Endothelial cell of umbilical vein (primary cell): Measurements from ENCODE around the gene GARIN5B. TPM values are rescaled to one million over a fixed set of nuclear protein-coding genes. Genes with fewer than 3 reads are reported as not detected.

Source experiments
- BruUV-seq: library from RNA; stranded (reverse); fragments of 400-500 nt; replicated peaks from 2 replicates; lab custom pipeline; 2021; lab: Mats Ljungman, UMichigan
- CTCF ChIA-PET: fragments of 300-600, 350-600 bp; sonication (Branson Sonifier 250); formaldehyde crosslinking; loops from one replicate; lab custom pipeline; 2021; ENCODE audit warnings: antibody characterized with exemption, inconsistent platforms; lab: Charles Lee
- POLR2A ChIA-PET: fragments of 300-600, 350-600 bp; sonication (Branson Sonifier 250); formaldehyde crosslinking; loops from one replicate; lab custom pipeline; 2021; ENCODE audit warnings: antibody characterized with exemption, inconsistent platforms; lab: Charles Lee
- DNase-seq: peaks from one replicate; pipeline ENCODE4 v3.0.0-alpha.2; 2011; ENCODE audit warnings: low read depth, low spot score
- FAIRE-seq: peaks from 2 replicates; lab custom pipeline; 2011; peaks lifted over from hg19 to GRCh38; lab: Jason Lieb, UNC
- H2AFZ ChIP-seq: 2 replicates; pipeline ENCODE4 v1.6.0; 2012; ENCODE audit warnings: low read depth, low read length, control low read depth, inconsistent platforms
- H3K27ac ChIP-seq: 2 replicates; pipeline ENCODE4 v1.5.1; 2011; ENCODE audit warnings: low read depth, mild to moderate bottlenecking, control low read depth, low read length, moderate library complexity; ENCODE audit not compliant: insufficient read depth
- H3K27me3 ChIP-seq, 2 experiments: 2 replicates each; pipeline versions ENCODE4 v1.6.0 to v1.6.1; 2011; ENCODE audit warnings: low read length in 2 of 2, mixed read lengths in 1 of 2; ENCODE audit not compliant: control insufficient read depth in 2 of 2, insufficient read depth in 2 of 2
- H3K36me3 ChIP-seq, 2 experiments: 2 replicates in 1 of 2; 3 replicates in 1 of 2; pipeline ENCODE4 v1.5.1; 2011; ENCODE audit warnings: low read length in 2 of 2, mild to moderate bottlenecking in 1 of 2, moderate library complexity in 1 of 2; ENCODE audit not compliant: control insufficient read depth in 2 of 2, insufficient read depth in 2 of 2; ENCODE audit errors: extremely low read depth in 1 of 2
- H3K4me1 ChIP-seq: 3 replicates; pipeline ENCODE4 v1.5.1; 2011; ENCODE audit warnings: mild to moderate bottlenecking, low read length; ENCODE audit not compliant: control insufficient read depth, insufficient read depth; ENCODE audit errors: extremely low read depth
- H3K4me2 ChIP-seq: 2 replicates; pipeline ENCODE4 v1.6.1; 2011; ENCODE audit warnings: low read length, control low read depth, mixed read lengths; ENCODE audit not compliant: insufficient read depth
- H3K4me3 ChIP-seq, 3 experiments: fragments of 200-600 bp in 1 of 3; sonication (generic), shearing (Covaris generic) in 1 of 3; replicated peaks in 1 of 3; 2 replicates each; pipeline ENCODE4 v1.5.1; 2011 to 2016; ENCODE audit warnings: control low read depth in 3 of 3, low read length in 3 of 3, mild to moderate bottlenecking in 2 of 3, inconsistent platforms in 1 of 3, low read depth in 1 of 3, moderate library complexity in 1 of 3; ENCODE audit not compliant: insufficient read depth in 1 of 3
- H3K79me2 ChIP-seq: 2 replicates; pipeline ENCODE4 v1.6.0; 2012; ENCODE audit warnings: low read length, inconsistent platforms; ENCODE audit not compliant: control insufficient read depth, insufficient read depth
- H3K9ac ChIP-seq: replicated peaks from 2 replicates; pipeline ENCODE3; 2011; ENCODE audit warnings: low read length, control low read depth; ENCODE audit not compliant: insufficient read depth; ENCODE audit errors: extremely low read depth
- H3K9me1 ChIP-seq: replicated peaks from 3 replicates; pipeline ENCODE4 v1.6.0; 2011; ENCODE audit warnings: mild to moderate bottlenecking, low read length; ENCODE audit not compliant: control insufficient read depth, insufficient read depth; ENCODE audit errors: extremely low read depth
- H3K9me3 ChIP-seq: replicated peaks from 2 replicates; pipeline ENCODE4 v1.5.1; 2012; ENCODE audit warnings: low read length, inconsistent platforms; ENCODE audit not compliant: control insufficient read depth, insufficient read depth
- H4K20me1 ChIP-seq: replicated peaks from 2 replicates; pipeline ENCODE3; 2011; ENCODE audit warnings: mild to moderate bottlenecking, low read length; ENCODE audit not compliant: control insufficient read depth, insufficient read depth; ENCODE audit errors: extremely low read depth
- CTCF ChIP-seq, 2 donors: IDR thresholded peaks; 1 replicate in 1 of 2; 2 replicates in 1 of 2; pipeline ENCODE4 v1.5.1; 2011; ENCODE audit warnings: low read length in 2 of 2, mild to moderate bottlenecking in 2 of 2, moderate library complexity in 2 of 2, control low read depth in 1 of 2, inconsistent platforms in 1 of 2, low read depth in 1 of 2; ENCODE audit not compliant: insufficient read depth in 1 of 2; ENCODE audit errors: extremely low read depth in 1 of 2
- EZH2 ChIP-seq: IDR thresholded peaks from 2 replicates; pipeline ENCODE4 v1.6.1; 2012; ENCODE audit warnings: borderline replicate concordance, low read depth, mild to moderate bottlenecking, moderate library complexity, low read length, inconsistent platforms; ENCODE audit not compliant: severe bottlenecking
- FOS ChIP-seq: IDR thresholded peaks from 2 replicates; pipeline ENCODE4 v1.6.1; 2011; ENCODE audit warnings: mild to moderate bottlenecking, low read length, moderate library complexity, borderline replicate concordance; ENCODE audit not compliant: insufficient read depth
- GATA2 ChIP-seq: IDR thresholded peaks from 2 replicates; pipeline ENCODE4 v1.7.0; 2011; ENCODE audit warnings: low read depth, mild to moderate bottlenecking, moderate library complexity, mixed read lengths, low read length; ENCODE audit not compliant: insufficient read length, insufficient read depth
- JUN ChIP-seq: IDR thresholded peaks from 2 replicates; pipeline ENCODE4 v1.6.1; 2011; ENCODE audit warnings: borderline replicate concordance, low read depth; ENCODE audit not compliant: insufficient read length, insufficient read depth
- MYC ChIP-seq: IDR thresholded peaks from one replicate; pipeline ENCODE4 v1.6.1; 2011; ENCODE audit warnings: mild to moderate bottlenecking, low read depth, low read length
- POLR2A ChIP-seq: IDR thresholded peaks from 2 replicates; pipeline ENCODE4 v1.6.1; 2012; ENCODE audit warnings: low read depth, mild to moderate bottlenecking, control low read depth, low read length
- POLR2AphosphoS5 ChIP-seq: IDR thresholded peaks from 2 replicates; pipeline ENCODE4 v1.6.1; 2012; ENCODE audit warnings: low read depth, mild to moderate bottlenecking, control low read depth, low read length, moderate library complexity; ENCODE audit not compliant: insufficient read depth
- dilution Hi-C: fragments of 300-500 bp; cut with MboI; formaldehyde crosslinking; loops from one replicate; pipeline ENCODE4 v1.15.0; 2019; ENCODE audit warnings: low sequenced_read_pairs; ENCODE audit not compliant: extremely low pct_ligation_motif_present
- intact Hi-C: fragments of 100-400 bp; cut with micrococcal nuclease; formaldehyde crosslinking; loops from one replicate; pipeline ENCODE4 v1.10.0; 2022
- polyA plus RNA-seq, 4 experiments: library from polyadenylated mRNA; depleted of rRNA in 3 of 4; stranded (reverse) in 3 of 4; unstranded in 1 of 4; fragments of >200 nt; gene quantifications; 2 replicates each; pipeline versions ENCODE4 v1.2.1 to v1.2.3, GENCODE V29; 2011 to 2012; ENCODE audit warnings: missing spikeins in 1 of 4
- total RNA-seq: library from RNA; stranded (reverse); gene quantifications from 2 replicates; pipeline ENCODE4 v1.2.3, GENCODE V29; 2021
- TF ChIP-seq, protein P1 (sequence below): IDR thresholded peaks from 2 replicates; pipeline ENCODE4 v1.6.1; 2011; ENCODE audit not compliant: insufficient read depth, insufficient read length

The GARIN5B gene
- total and polyA plus RNA-seq, 2 donors (not counting 3 experiments of a cell fraction or from before 2014, with no cell fraction given), result not detected

DNA sequence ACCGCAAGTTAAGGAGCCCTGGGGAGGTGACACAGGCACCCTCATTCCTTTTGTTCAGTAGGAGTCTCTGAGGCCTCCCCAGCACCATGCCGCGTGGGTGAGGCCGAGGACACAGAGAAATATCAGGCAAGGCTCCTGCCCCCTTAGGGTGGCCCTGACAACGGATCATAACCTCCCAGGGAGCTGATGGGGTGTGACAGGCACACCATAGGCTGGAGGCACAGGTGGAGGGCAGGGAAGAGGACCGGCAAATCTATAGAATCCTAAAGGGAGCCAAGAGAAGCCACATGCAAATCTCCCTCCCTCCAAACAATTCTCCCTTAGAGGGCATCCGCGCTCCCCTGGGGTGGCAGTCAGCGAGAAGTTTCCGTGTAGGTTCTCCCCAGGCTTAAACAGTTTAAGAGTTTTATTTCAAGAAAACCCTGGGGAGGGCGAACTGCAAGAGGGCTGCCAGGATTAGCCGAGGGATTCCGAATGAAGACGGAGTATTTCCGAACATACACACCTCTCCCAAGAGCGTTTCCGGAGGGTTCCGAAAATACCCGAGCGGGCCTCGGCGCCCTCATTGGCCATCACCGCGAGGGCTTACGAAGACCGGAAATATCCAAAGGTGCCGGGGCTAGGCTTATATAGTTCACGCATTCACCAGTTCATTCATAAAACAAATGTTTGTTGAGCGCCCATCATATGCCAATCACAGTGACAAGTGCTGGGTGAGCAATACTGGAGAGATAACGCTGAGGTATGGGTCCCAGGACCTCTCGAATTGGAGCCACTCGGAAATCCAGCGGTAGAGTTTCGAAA lies 22.1 kb upstream of the GARIN5B start:
- H3K4me2 ChIP-seq, result peak overlapping the region; percentile 86
- H4K20me1 ChIP-seq, result peaks cover 4% of the 10 kb centered on the region
- DNase-seq (peak; percentile 97), FAIRE-seq (no peak)
- peak overlapping the region; percentile 75 for H3K27ac ChIP-seq
- peaks cover 41% of the 10 kb centered on the region for H3K79me2 ChIP-seq
- BruUV-seq, result TSS peak; percentile 60
- intact Hi-C loops, result loop anchor here (1.0 to 10.0 kb wide), 7 partner anchors 23 to 240 kb away; partner anchors contain the start of genes ISOC2, KMT5C, TNNT1 and ZNF524
- no peaks in the 10 kb centered on the region for H3K9me1 ChIP-seq
- TF ChIP-seq EZH2, result no peak
- TF ChIP-seq CTCF (IDR thresholded peaks at IDR 0.05; ENCODE audit: extremely low read depth in 1 of 2, insufficient read depth in 1 of 2, low read depth in 1 of 2, low read length in 2 of 2), result no peak
- TF ChIP-seq POLR2AphosphoS5, result no peak
- no peak for TF ChIP-seq GATA2
- TF ChIP-seq MYC, result no peak
- TF ChIP-seq POLR2A, result no peak
- TF ChIP-seq, protein P1, sequence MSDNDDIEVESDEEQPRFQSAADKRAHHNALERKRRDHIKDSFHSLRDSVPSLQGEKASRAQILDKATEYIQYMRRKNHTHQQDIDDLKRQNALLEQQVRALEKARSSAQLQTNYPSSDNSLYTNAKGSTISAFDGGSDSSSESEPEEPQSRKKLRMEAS, result no peak
- no peak for TF ChIP-seq FOS
- TF ChIP-seq JUN, result no peak
- ChIA-PET POLR2A (interaction anchor here (2.4 kb wide), 2 partner anchors 22 to 46 kb away, joined by 9 to 11 read pairs; partner anchors contain the start of genes KMT5C and UBE2S), CTCF (interaction anchor here (1.3 to 2.9 kb wide), 7 partner anchors 13 to 119 kb away, joined by 7 to 51 read pairs (median 10); partner anchors contain the start of gene KMT5C)
- dilution Hi-C loops, result no loop called here
- peaks cover 14 to 24% of the 10 kb centered on the region in 2 experiments for H3K36me3 ChIP-seq
- peaks cover 31% of the 10 kb centered on the region for H3K4me1 ChIP-seq
- H3K9ac ChIP-seq, result peak overlapping the region; percentile 67
- H2AFZ ChIP-seq, result peak overlapping the region; percentile 90
- peak overlapping the region in 2 of 3 experiments; percentile 31 to 58 for H3K4me3 ChIP-seq
- no peaks in the 10 kb centered on the region for H3K9me3 ChIP-seq
- no peaks in the 10 kb centered on the region for H3K27me3 ChIP-seq
